ENCODE data around the gene GPR39. TPM values are rescaled to one million over a fixed set of nuclear protein-coding genes. Genes with fewer than 3 reads are reported as not detected.

The GPR39 gene
- total RNA-seq, 1 experiment from 2014 or later = 34.8 TPM

- CTCF ChIA-PET = no interaction called here
- TF ChIP-seq CTCF (conservative IDR thresholded peaks at IDR 0.05; ENCODE audit: low read depth, low read length) = no peak
- no peak for TF ChIP-seq EZH2 (IDR thresholded peaks at IDR 0.05; ENCODE audit: low read length, unreplicated experiment)
- no peak for TF ChIP-seq EZH2phosphoT487 (IDR thresholded peaks at IDR 0.05; ENCODE audit: borderline replicate concordance, low read length)
These were observed 221.9 kb downstream of the GPR39 start for GRCh38 chr2:132638313-132639040.

GRCh38 chr2:132640116-132640515 is 223.5 kb downstream of the GPR39 start:
- no peak overlapping the region for H2AFZ ChIP-seq (ENCODE audit: low read length)
- no peaks in the 10 kb centered on the region for H3K9me3 ChIP-seq (ENCODE audit: low read length)
- BruUV-seq (replicated peaks) = no TSS peak
- no peak overlapping the region for H3K4me2 ChIP-seq (ENCODE audit: low read length)
- 0 out of 2 replicates have a peak, but pooled peaks cover 2% of the 10 kb centered on the region for H3K79me2 ChIP-seq (ENCODE audit: low read length)
- intact Hi-C loops (cut with micrococcal nuclease) = no loop called here
- ATAC-seq (no peak), DNase-seq (no peak)
- no peak overlapping the region for H3K27ac ChIP-seq (ENCODE audit: low read length)
- no peaks in the 10 kb centered on the region for H3K27me3 ChIP-seq (ENCODE audit: low read length)
- no peaks in the 10 kb centered on the region for H3K4me1 ChIP-seq (ENCODE audit: insufficient read depth, low read length)
- no peaks in the 10 kb centered on the region for H3K9me2 ChIP-seq (replicated peaks; ENCODE audit: low read length)
- ChIA-PET POLR2A (ENCODE audit: unreplicated experiment) (no interaction called here), CTCF (no interaction called here)
- H3K9ac ChIP-seq (ENCODE audit: low read length) = no peak overlapping the region
- H4K20me1 ChIP-seq (ENCODE audit: low read length) = no peaks in the 10 kb centered on the region; the same call in 1 of the 2 replicates
- no peaks in the 10 kb centered on the region for H3F3A ChIP-seq (ENCODE audit: low read length, unreplicated experiment)
- TF ChIP-seq CTCF (conservative IDR thresholded peaks at IDR 0.05; ENCODE audit: low read depth, low read length) (no peak), EZH2 (IDR thresholded peaks at IDR 0.05; ENCODE audit: low read length, unreplicated experiment) (no peak), EZH2phosphoT487 (IDR thresholded peaks at IDR 0.05; ENCODE audit: borderline replicate concordance, low read length) (no peak)
- H3K4me3 ChIP-seq (ENCODE audit: low read length) = no peak overlapping the region
- H3K36me3 ChIP-seq (ENCODE audit: low read depth, low read length) = no peaks in the 10 kb centered on the region

More at GRCh38 chr2:132638313-132639040, 221.9 kb downstream of the GPR39 start:
- Histone ChIP-seq H3K4me3 (ENCODE audit: low read length) (no peak overlapping the region), H3K27me3 (ENCODE audit: low read length) (no peaks in the 10 kb centered on the region), H3K9me3 (ENCODE audit: low read length) (no peaks in the 10 kb centered on the region), H3K79me2 (ENCODE audit: low read length) (peaks cover 6% of the 10 kb centered on the region; the same call in 1 of the 2 replicates), H3K36me3 (ENCODE audit: low read depth, low read length) (no peaks in the 10 kb centered on the region), H3F3A (ENCODE audit: low read length, unreplicated experiment) (no peaks in the 10 kb centered on the region), H3K9me2 (replicated peaks; ENCODE audit: low read length) (no peaks in the 10 kb centered on the region), H3K4me1 (ENCODE audit: insufficient read depth, low read length) (no peaks in the 10 kb centered on the region), H4K20me1 (ENCODE audit: low read length) (no peaks in the 10 kb centered on the region; the same call in 1 of the 2 replicates), H3K9ac (ENCODE audit: low read length) (no peak overlapping the region), H3K4me2 (ENCODE audit: low read length) (no peak overlapping the region), H3K27ac (ENCODE audit: low read length) (no peak overlapping the region), H2AFZ (ENCODE audit: low read length) (no peak overlapping the region)
- no peak for DNase-seq
- POLR2A ChIA-PET (ENCODE audit: unreplicated experiment) = no interaction called here
- no peak for ATAC-seq
- intact Hi-C loops (cut with micrococcal nuclease) = no loop called here
- BruUV-seq (replicated peaks) = no TSS peak

- no peak overlapping the region for H3K9ac ChIP-seq (ENCODE audit: low read length)
- no peak overlapping the region for H3K4me2 ChIP-seq (ENCODE audit: low read length)
- H4K20me1 ChIP-seq (ENCODE audit: low read length) = no peaks in the 10 kb centered on the region; the same call in 1 of the 2 replicates
- intact Hi-C loops (cut with micrococcal nuclease) = no loop called here
- DNase-seq = no peak
- ATAC-seq = no peak
- H3K4me1 ChIP-seq (ENCODE audit: insufficient read depth, low read length) = no peaks in the 10 kb centered on the region
- no peak overlapping the region for H3K27ac ChIP-seq (ENCODE audit: low read length)
- no peaks in the 10 kb centered on the region for H3F3A ChIP-seq (ENCODE audit: low read length, unreplicated experiment)
- no peak for TF ChIP-seq EZH2phosphoT487 (IDR thresholded peaks at IDR 0.05; ENCODE audit: borderline replicate concordance, low read length)
- TF ChIP-seq CTCF (conservative IDR thresholded peaks at IDR 0.05; ENCODE audit: low read depth, low read length) = no peak
- no peak for TF ChIP-seq EZH2 (IDR thresholded peaks at IDR 0.05; ENCODE audit: low read length, unreplicated experiment)
- H3K36me3 ChIP-seq (ENCODE audit: low read depth, low read length) = peaks cover 6% of the 10 kb centered on the region; the same call in 1 of the 2 replicates
- no peaks in the 10 kb centered on the region for H3K79me2 ChIP-seq (ENCODE audit: low read length)
- H3K4me3 ChIP-seq (ENCODE audit: low read length) = no peak overlapping the region
- H3K9me3 ChIP-seq (ENCODE audit: low read length) = no peaks in the 10 kb centered on the region
- ChIA-PET POLR2A (ENCODE audit: unreplicated experiment) (no interaction called here), CTCF (no interaction called here)
- H3K9me2 ChIP-seq (replicated peaks; ENCODE audit: low read length) = no peaks in the 10 kb centered on the region
- no peaks in the 10 kb centered on the region for H3K27me3 ChIP-seq (ENCODE audit: low read length)
- no TSS peak for BruUV-seq (replicated peaks)
- no peak overlapping the region for H2AFZ ChIP-seq (ENCODE audit: low read length)
These were observed 225.2 kb downstream of the GPR39 start for GRCh38 chr2:132641819-132642218.

Data from PC-3 (cell line).